ENCODE results near the gene BCL7B. TPM values are rescaled to one million over a fixed set of nuclear protein-coding genes. Genes with fewer than 3 reads are reported as not detected.

Gene BCL7B
- total and polyA plus RNA-seq, 10 of the 15 experiments (the other 5 are each of a cell fraction or from before 2014, with no cell fraction given), result 10.9 to 61.8 (median 50.2) TPM

DNA sequence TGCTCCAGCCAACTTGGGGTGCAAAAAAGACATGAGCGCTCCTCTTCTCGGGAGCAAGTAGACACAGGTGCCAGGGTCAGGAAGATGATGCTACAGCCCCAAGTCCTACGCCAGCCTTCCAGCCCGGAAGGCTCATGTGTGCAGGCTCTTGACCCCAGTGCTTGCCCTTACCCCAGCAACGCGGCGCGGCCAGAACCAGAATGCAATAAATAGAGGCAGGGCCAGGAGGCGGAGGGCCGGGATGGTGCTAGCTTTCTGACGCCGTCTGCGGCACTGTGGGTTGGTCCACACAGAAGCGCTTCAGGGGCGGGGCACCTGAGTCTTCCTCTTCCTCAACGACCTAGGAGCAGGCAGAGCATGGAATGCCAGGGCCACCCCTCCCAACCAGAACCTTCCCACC lies 20.4 kb downstream of the BCL7B start:
- in situ Hi-C loops (cut with MboI) (no loop called here), intact Hi-C loops (cut with micrococcal nuclease; ENCODE audit: unreplicated experiment) (no loop called here)
- no peaks in the 10 kb centered on the region for H4K20me1 ChIP-seq (ENCODE audit: control insufficient read depth, insufficient read depth)
- CTCF ChIA-PET, result no interaction called here
- H3K36me3 ChIP-seq (ENCODE audit: control insufficient read depth in 2 of 2, insufficient read depth in 2 of 2, low read length in 1 of 2), result peaks cover 21 to 28% of the 10 kb centered on the region in 2 experiments
- H3K79me2 ChIP-seq (ENCODE audit: control insufficient read depth, insufficient read depth, low read length), result no peaks in the 10 kb centered on the region
- H3K27me3 ChIP-seq (replicated peaks in 1 of 2; ENCODE audit: control insufficient read depth in 2 of 2, insufficient read depth in 2 of 2, low read length in 1 of 2), result no peaks in the 10 kb centered on the region
- no peak overlapping the region for H2AFZ ChIP-seq (ENCODE audit: control insufficient read depth, low read depth, low read length)
- SMC1A ChIA-PET (ENCODE audit: uncharacterized antibody, unreplicated experiment), result interaction anchor here (1.0 kb wide), 1 partner anchor 12 kb away, joined by 3 read pairs; no protein-coding TSS in a partner anchor
- RAD21 ChIA-PET (ENCODE audit: unreplicated experiment), result no interaction called here
- 97% methylated on average over 16 of the region's 16 CpGs for WGBS (ENCODE audit: insufficient coverage, insufficient replicate concordance, low lambda C conversion rate, missing lambda C conversion rate)
- BruUV-seq (replicated peaks), result no TSS peak
- no peak for FAIRE-seq
- no peak for ATAC-seq
- TF ChIP-seq BCL11A (IDR thresholded peaks at IDR 0.05; ENCODE audit: low read depth, low read length) (no peak), NKRF (conservative IDR thresholded peaks at IDR 0.05) (no peak), TARDBP (IDR thresholded peaks at IDR 0.05; ENCODE audit: borderline replicate concordance) (no peak), YBX1 (IDR thresholded peaks at IDR 0.05) (no peak), IKZF2 (IDR thresholded peaks at IDR 0.05) (no peak), NFXL1 (IDR thresholded peaks at IDR 0.05; ENCODE audit: borderline replicate concordance) (no peak), EGR1 (IDR thresholded peaks at IDR 0.05; ENCODE audit: borderline replicate concordance in 1 of 2, low read depth in 2 of 2, low read length in 2 of 2) (no peak), TCF3 (IDR thresholded peaks at IDR 0.05; ENCODE audit: borderline replicate concordance, insufficient read depth, low read depth, low read length) (no peak), MYB (IDR thresholded peaks at IDR 0.05; ENCODE audit: borderline replicate concordance, low read depth, low read length) (no peak), LARP7 (IDR thresholded peaks at IDR 0.05) (no peak)
- TF ChIP-seq, protein P1, sequence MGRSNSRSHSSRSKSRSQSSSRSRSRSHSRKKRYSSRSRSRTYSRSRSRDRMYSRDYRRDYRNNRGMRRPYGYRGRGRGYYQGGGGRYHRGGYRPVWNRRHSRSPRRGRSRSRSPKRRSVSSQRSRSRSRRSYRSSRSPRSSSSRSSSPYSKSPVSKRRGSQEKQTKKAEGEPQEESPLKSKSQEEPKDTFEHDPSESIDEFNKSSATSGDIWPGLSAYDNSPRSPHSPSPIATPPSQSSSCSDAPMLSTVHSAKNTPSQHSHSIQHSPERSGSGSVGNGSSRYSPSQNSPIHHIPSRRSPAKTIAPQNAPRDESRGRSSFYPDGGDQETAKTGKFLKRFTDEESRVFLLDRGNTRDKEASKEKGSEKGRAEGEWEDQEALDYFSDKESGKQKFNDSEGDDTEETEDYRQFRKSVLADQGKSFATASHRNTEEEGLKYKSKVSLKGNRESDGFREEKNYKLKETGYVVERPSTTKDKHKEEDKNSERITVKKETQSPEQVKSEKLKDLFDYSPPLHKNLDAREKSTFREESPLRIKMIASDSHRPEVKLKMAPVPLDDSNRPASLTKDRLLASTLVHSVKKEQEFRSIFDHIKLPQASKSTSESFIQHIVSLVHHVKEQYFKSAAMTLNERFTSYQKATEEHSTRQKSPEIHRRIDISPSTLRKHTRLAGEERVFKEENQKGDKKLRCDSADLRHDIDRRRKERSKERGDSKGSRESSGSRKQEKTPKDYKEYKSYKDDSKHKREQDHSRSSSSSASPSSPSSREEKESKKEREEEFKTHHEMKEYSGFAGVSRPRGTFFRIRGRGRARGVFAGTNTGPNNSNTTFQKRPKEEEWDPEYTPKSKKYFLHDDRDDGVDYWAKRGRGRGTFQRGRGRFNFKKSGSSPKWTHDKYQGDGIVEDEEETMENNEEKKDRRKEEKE (IDR thresholded peaks at IDR 0.05), result no peak
- TF ChIP-seq, protein P2, sequence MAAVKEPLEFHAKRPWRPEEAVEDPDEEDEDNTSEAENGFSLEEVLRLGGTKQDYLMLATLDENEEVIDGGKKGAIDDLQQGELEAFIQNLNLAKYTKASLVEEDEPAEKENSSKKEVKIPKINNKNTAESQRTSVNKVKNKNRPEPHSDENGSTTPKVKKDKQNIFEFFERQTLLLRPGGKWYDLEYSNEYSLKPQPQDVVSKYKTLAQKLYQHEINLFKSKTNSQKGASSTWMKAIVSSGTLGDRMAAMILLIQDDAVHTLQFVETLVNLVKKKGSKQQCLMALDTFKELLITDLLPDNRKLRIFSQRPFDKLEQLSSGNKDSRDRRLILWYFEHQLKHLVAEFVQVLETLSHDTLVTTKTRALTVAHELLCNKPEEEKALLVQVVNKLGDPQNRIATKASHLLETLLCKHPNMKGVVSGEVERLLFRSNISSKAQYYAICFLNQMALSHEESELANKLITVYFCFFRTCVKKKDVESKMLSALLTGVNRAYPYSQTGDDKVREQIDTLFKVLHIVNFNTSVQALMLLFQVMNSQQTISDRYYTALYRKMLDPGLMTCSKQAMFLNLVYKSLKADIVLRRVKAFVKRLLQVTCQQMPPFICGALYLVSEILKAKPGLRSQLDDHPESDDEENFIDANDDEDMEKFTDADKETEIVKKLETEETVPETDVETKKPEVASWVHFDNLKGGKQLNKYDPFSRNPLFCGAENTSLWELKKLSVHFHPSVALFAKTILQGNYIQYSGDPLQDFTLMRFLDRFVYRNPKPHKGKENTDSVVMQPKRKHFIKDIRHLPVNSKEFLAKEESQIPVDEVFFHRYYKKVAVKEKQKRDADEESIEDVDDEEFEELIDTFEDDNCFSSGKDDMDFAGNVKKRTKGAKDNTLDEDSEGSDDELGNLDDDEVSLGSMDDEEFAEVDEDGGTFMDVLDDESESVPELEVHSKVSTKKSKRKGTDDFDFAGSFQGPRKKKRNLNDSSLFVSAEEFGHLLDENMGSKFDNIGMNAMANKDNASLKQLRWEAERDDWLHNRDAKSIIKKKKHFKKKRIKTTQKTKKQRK (IDR thresholded peaks at IDR 0.05; ENCODE audit: low read depth, low read length), result no peak
- TF ChIP-seq, protein P3, sequence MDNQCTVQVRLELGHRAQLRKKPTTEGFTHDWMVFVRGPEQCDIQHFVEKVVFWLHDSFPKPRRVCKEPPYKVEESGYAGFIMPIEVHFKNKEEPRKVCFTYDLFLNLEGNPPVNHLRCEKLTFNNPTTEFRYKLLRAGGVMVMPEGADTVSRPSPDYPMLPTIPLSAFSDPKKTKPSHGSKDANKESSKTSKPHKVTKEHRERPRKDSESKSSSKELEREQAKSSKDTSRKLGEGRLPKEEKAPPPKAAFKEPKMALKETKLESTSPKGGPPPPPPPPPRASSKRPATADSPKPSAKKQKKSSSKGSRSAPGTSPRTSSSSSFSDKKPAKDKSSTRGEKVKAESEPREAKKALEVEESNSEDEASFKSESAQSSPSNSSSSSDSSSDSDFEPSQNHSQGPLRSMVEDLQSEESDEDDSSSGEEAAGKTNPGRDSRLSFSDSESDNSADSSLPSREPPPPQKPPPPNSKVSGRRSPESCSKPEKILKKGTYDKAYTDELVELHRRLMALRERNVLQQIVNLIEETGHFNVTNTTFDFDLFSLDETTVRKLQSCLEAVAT (IDR thresholded peaks at IDR 0.05), result no peak
- no peaks in the 10 kb centered on the region for H3K9me3 ChIP-seq (replicated peaks; ENCODE audit: control insufficient read depth, insufficient read depth, low read length)
- POLR2A ChIA-PET, result no interaction called here
- no peak overlapping the region for H3K4me3 ChIP-seq
- no peak overlapping the region for H3K27ac ChIP-seq (ENCODE audit: control insufficient read depth, insufficient read depth)
- DNase-seq (ENCODE audit: low read depth, low spot score), result no peak
- no peak overlapping the region for H3K4me2 ChIP-seq (ENCODE audit: control insufficient read depth, insufficient read depth)
- no peak overlapping the region for H3K9ac ChIP-seq (ENCODE audit: control insufficient read depth, insufficient read depth, low read length)
- H3K4me1 ChIP-seq (ENCODE audit: control insufficient read depth, insufficient read depth, low read length), result no peaks in the 10 kb centered on the region
